Skeletal muscle cell (primary cell): ENCODE measurements around the gene SHE.
"Not testable (repeated sequence)": the region's sequence is repeated elsewhere in the genome, so short reads cannot be mapped to it uniquely, and the experiment has no call there.

Experiments
- DNase-seq: peaks from one replicate; pipeline ENCODE4 v3.0.0-alpha.2; 2010; ENCODE audit warnings: low read depth
- H3K4me3 ChIP-seq: 2 replicates; pipeline ENCODE4 v1.5.1; 2011; ENCODE audit warnings: low read depth, mild to moderate bottlenecking, control low read depth, low read length, moderate library complexity

Gene SHE

GRCh38 chr1:154502066-154502743, at the start of gene SHE, which contains the start of gene TDRD10:
Gene SHE, minus strand, starts transcription at chr1:154502412. Its CDS starts 386 bp downstream, at chr1:154502026.
Gene TDRD10, plus strand, starts transcription at chr1:154502219. Its CDS starts 4,685 bp downstream, at chr1:154506904.
- peak within 1 kb of the TSS; percentile 15 for H3K4me3 ChIP-seq
- no peak for DNase-seq

GRCh38 chr1:154551474-154551873, 49.3 kb upstream of the SHE start:
- H3K4me3 ChIP-seq = no peak overlapping the region
- no peak for DNase-seq

- no peak for DNase-seq
These were observed 48.4 kb upstream of the SHE start for GRCh38 chr1:154550657-154551056.

GRCh38 chr1:154550070-154550469, 47.9 kb upstream of the SHE start:
- H3K4me3 ChIP-seq = no peak overlapping the region
- no peak for DNase-seq

More at GRCh38 chr1:154550657-154551056, 48.4 kb upstream of the SHE start:
- no peak overlapping the region for H3K4me3 ChIP-seq

- H3K4me3 ChIP-seq = no peak overlapping the region
- DNase-seq = no peak
These were observed 47.1 kb upstream of the SHE start for GRCh38 chr1:154549202-154549770.

GRCh38 chr1:154548028-154548427, 45.8 kb upstream of the SHE start:
- DNase-seq = no peak
- no peak overlapping the region for H3K4me3 ChIP-seq

- DNase-seq = no peak
- no peak overlapping the region for H3K4me3 ChIP-seq
These were observed 45.0 kb upstream of the SHE start for GRCh38 chr1:154547105-154547732.

GRCh38 chr1:154546264-154547063, 44.3 kb upstream of the SHE start:
- no peak overlapping the region for H3K4me3 ChIP-seq
- no peak for DNase-seq

GRCh38 chr1:154541231-154541630, 39.0 kb upstream of the SHE start:
- no peak for DNase-seq
- no peak overlapping the region for H3K4me3 ChIP-seq

GRCh38 chr1:154539486-154540483, 37.6 kb upstream of the SHE start:
- H3K4me3 ChIP-seq = no peak overlapping the region
- DNase-seq = no peak

- DNase-seq = no peak
- H3K4me3 ChIP-seq = no peak overlapping the region
These were observed 34.4 kb upstream of the SHE start for GRCh38 chr1:154536570-154536969.

GRCh38 chr1:154533952-154534844, 32.0 kb upstream of the SHE start:
- H3K4me3 ChIP-seq = no peak overlapping the region
- DNase-seq = no peak

- not testable (repeated sequence) for DNase-seq, H3K4me3 ChIP-seq
These were observed 29.7 kb upstream of the SHE start for GRCh38 chr1:154531950-154532349.

GRCh38 chr1:154529308-154529707, 27.1 kb upstream of the SHE start:
- H3K4me3 ChIP-seq = no peak overlapping the region
- DNase-seq = no peak

GRCh38 chr1:154527192-154527591, 25.0 kb upstream of the SHE start:
- no peak overlapping the region for H3K4me3 ChIP-seq
- DNase-seq = no peak

GRCh38 chr1:154524881-154525280, 22.7 kb upstream of the SHE start:
- no peak for DNase-seq

GRCh38 chr1:154521695-154522094, 19.5 kb upstream of the SHE start:
- DNase-seq = no peak
- H3K4me3 ChIP-seq = no peak overlapping the region

More at GRCh38 chr1:154524881-154525280, 22.7 kb upstream of the SHE start:
- H3K4me3 ChIP-seq = no peak overlapping the region

GRCh38 chr1:154520333-154520732, 18.1 kb upstream of the SHE start:
- no peak overlapping the region for H3K4me3 ChIP-seq
- no peak for DNase-seq
